B cell (primary cell): ENCODE results near the gene ERI3. TPM values are rescaled to one million over a fixed set of nuclear protein-coding genes. Genes with fewer than 3 reads are reported as not detected.

ENCODE experiments used
- ATAC-seq: fragments of 200-7000 bp; cut with Tn5 transposase; one replicate; pipeline ENCODE4 v1.10.0; 2021; ENCODE audit warnings: low read depth, mild to moderate bottlenecking, moderate number of reproducible peaks, moderate library complexity
- CTCF ChIA-PET: fragments of 350-600 bp; sonication (Branson Sonifier 250); formaldehyde crosslinking; loops from one replicate; lab custom pipeline; 2021; ENCODE audit warnings: antibody characterized with exemption, inconsistent platforms; lab: Charles Lee
- POLR2A ChIA-PET: fragments of 350-600 bp; sonication (Branson Sonifier 250); formaldehyde crosslinking; loops from one replicate; lab custom pipeline; 2021; ENCODE audit warnings: antibody characterized with exemption; lab: Charles Lee
- DNase-seq: peaks from one replicate; pipeline ENCODE4 v3.0.0; 2013
- H2AFZ ChIP-seq: 2 replicates; pipeline ENCODE4 v1.6.1; 2012; ENCODE audit warnings: mild to moderate bottlenecking, low read depth, low read length; ENCODE audit not compliant: insufficient read depth, poor library complexity, severe bottlenecking
- H3K27ac ChIP-seq, 2 donors: 1 replicate in 1 of 2; 2 replicates in 1 of 2; pipeline ENCODE4 v1.5.1; 2012 to 2013; ENCODE audit warnings: low read length in 2 of 2, mild to moderate bottlenecking in 2 of 2, moderate library complexity in 1 of 2
- H3K27me3 ChIP-seq, 4 experiments: fragments of 200-600 bp in 1 of 4; sonication (generic) in 1 of 4; replicated peaks in 1 of 4; 1 replicate in 2 of 4; 2 replicates in 2 of 4; pipeline versions ENCODE4 v1.6.1 to v1.7.0; 2013 to 2016; ENCODE audit warnings: low read length in 3 of 4, mild to moderate bottlenecking in 2 of 4, mixed read lengths in 1 of 4, moderate library complexity in 1 of 4; ENCODE audit not compliant: insufficient read depth in 4 of 4, control insufficient read depth in 3 of 4; ENCODE audit errors: control extremely low read depth in 1 of 4
- H3K36me3 ChIP-seq, 2 experiments: replicated peaks in 1 of 2; 1 replicate in 1 of 2; 2 replicates in 1 of 2; pipeline versions ENCODE4 v1.6.1 to v1.7.1; 2013; ENCODE audit warnings: low read length in 1 of 2; ENCODE audit not compliant: insufficient read depth in 2 of 2, control insufficient read depth in 1 of 2; ENCODE audit errors: control extremely low read depth in 1 of 2, extremely low read depth in 1 of 2
- H3K4me1 ChIP-seq, 2 donors: fragments of 200-600 bp in 1 of 2; sonication (generic) in 1 of 2; 1 replicate in 1 of 2; 2 replicates in 1 of 2; pipeline versions ENCODE4 v1.5.1 to v1.6.1; 2013 to 2017; ENCODE audit warnings: low read length in 2 of 2; ENCODE audit not compliant: control insufficient read depth in 2 of 2, insufficient read depth in 2 of 2
- H3K4me2 ChIP-seq: replicated peaks from 2 replicates; pipeline ENCODE3; 2012; ENCODE audit warnings: mild to moderate bottlenecking, low read depth, low read length; ENCODE audit not compliant: poor library complexity, severe bottlenecking
- H3K4me3 ChIP-seq, 5 experiments: fragments of 200-600 bp in 1 of 5; sonication (generic) in 1 of 5; 1 replicate in 3 of 5; 2 replicates in 2 of 5; pipeline versions ENCODE4 v1.5.1 to v1.7.0; 2011 to 2016; ENCODE audit warnings: low read length in 4 of 5, mild to moderate bottlenecking in 4 of 5, low read depth in 2 of 5, control low read depth in 1 of 5, moderate library complexity in 1 of 5; ENCODE audit not compliant: insufficient read depth in 1 of 5; ENCODE audit errors: control extremely low read depth in 1 of 5, extremely low read depth in 1 of 5
- H3K79me2 ChIP-seq: fragments of 200-600 bp; sonication (generic); one replicate; pipeline ENCODE4 v1.6.0; 2016; ENCODE audit warnings: low read length; ENCODE audit not compliant: control insufficient read depth, insufficient read depth
- H3K9ac ChIP-seq: fragments of 200-600 bp; sonication (generic); 2 replicates; pipeline ENCODE4 v1.6.1; 2017; ENCODE audit warnings: mild to moderate bottlenecking, low read length, moderate library complexity
- H3K9me3 ChIP-seq, 3 donors: one replicate each; pipeline versions ENCODE4 v1.6.1 to v1.7.1; 2013; ENCODE audit warnings: low read length in 2 of 3; ENCODE audit not compliant: control insufficient read depth in 2 of 3, insufficient read depth in 1 of 3; ENCODE audit errors: control extremely low read depth in 1 of 3
- H4K20me1 ChIP-seq: 2 replicates; pipeline ENCODE4 v1.6.0; 2012; ENCODE audit warnings: mild to moderate bottlenecking, low read length; ENCODE audit not compliant: insufficient read depth, control insufficient read depth, poor library complexity, severe bottlenecking
- H3K27ac Mint-ChIP-seq: one replicate; pipeline ENCODE4 v1.8.0; 2021; ENCODE audit warnings: mixed read lengths
- H3K27me3 Mint-ChIP-seq: one replicate; pipeline ENCODE4 v1.8.0; 2021; ENCODE audit warnings: mixed read lengths
- H3K4me1 Mint-ChIP-seq: one replicate; pipeline ENCODE4 v1.8.0; 2021; ENCODE audit warnings: mixed read lengths
- H3K4me3 Mint-ChIP-seq: one replicate; pipeline ENCODE4 v1.8.0; 2021; ENCODE audit warnings: mixed read lengths
- H3K9me3 Mint-ChIP-seq: one replicate; pipeline ENCODE4 v1.8.0; 2022; ENCODE audit warnings: mixed read lengths; ENCODE audit not compliant: insufficient read depth
- CTCF ChIP-seq: fragments of 200-600 bp; IDR thresholded peaks from one replicate; pipeline ENCODE4 v1.8.0; 2022; ENCODE audit warnings: antibody characterized with exemption, mild to moderate bottlenecking
- EZH2 ChIP-seq: IDR thresholded peaks from 2 replicates; pipeline ENCODE4 v1.6.1; 2012; ENCODE audit warnings: borderline replicate concordance, low read depth, mild to moderate bottlenecking, moderate library complexity, low read length; ENCODE audit not compliant: insufficient read depth, poor library complexity, severe bottlenecking
- WGBS: methylation state at CpG from one replicate; pipeline ENCODE4 v1.1.5; 2013; ENCODE audit warnings: missing lambda C conversion rate; ENCODE audit not compliant: insufficient coverage; 5-methylcytosine and 5-hydroxymethylcytosine counted together
- intact Hi-C: fragments of 100-400 bp; cut with micrococcal nuclease; formaldehyde crosslinking; loops from one replicate; pipeline ENCODE4 v1.10.0; 2022
- polyA plus RNA-seq: library from polyadenylated mRNA; depleted of rRNA; stranded (reverse); fragments of >200 nt; gene quantifications from 2 replicates; pipeline ENCODE4 v1.2.3, GENCODE V29; 2012
- total RNA-seq, 2 donors: library from RNA; stranded (reverse); fragments of 120-200 nt in 1 of 2; gene quantifications; 1 replicate in 1 of 2; 2 replicates in 1 of 2; pipeline versions ENCODE4 v1.2.3 to v1.2.4, GENCODE V29; 2013 to 2022

The ERI3 gene
- total and polyA plus RNA-seq, 2 donors (not counting 1 experiment from before 2014, with no cell fraction given) = 37.5 to 53.9 TPM

GRCh38 chr1:44221769-44222168, 133.3 kb downstream of the ERI3 start:
- Mint-ChIP-seq H3K4me1 (peaks cover 23% of the 10 kb centered on the region), H3K27me3 (no peaks in the 10 kb centered on the region), H3K27ac (no peak overlapping the region), H3K9me3 (no peaks in the 10 kb centered on the region), H3K4me3 (no peak overlapping the region)
- ChIA-PET POLR2A (no interaction called here), CTCF (no interaction called here)
- Histone ChIP-seq H4K20me1 (no peaks in the 10 kb centered on the region), H3K9ac (no peak overlapping the region), H3K79me2 (no peaks in the 10 kb centered on the region), H3K27ac (no peak overlapping the region), H3K4me3 (no peak overlapping the region), H3K4me2 (no peak overlapping the region), H3K36me3 (peaks cover 0 to 46% of the 10 kb centered on the region in 2 experiments), H2AFZ (no peak overlapping the region), H3K27me3 (no peaks in the 10 kb centered on the region), H3K4me1 (peaks cover 0 to 3% of the 10 kb centered on the region in 2 donors), H3K9me3 (no peaks in the 10 kb centered on the region)
- DNase-seq (no peak), ATAC-seq (no peak)
- TF ChIP-seq CTCF (no peak), EZH2 (no peak)
- 96% methylated on average over 22 of the region's 23 CpGs for WGBS
- intact Hi-C loops = no loop called here

- Histone ChIP-seq H2AFZ (no peak overlapping the region), H4K20me1 (no peaks in the 10 kb centered on the region), H3K4me2 (no peak overlapping the region), H3K79me2 (no peaks in the 10 kb centered on the region), H3K9ac (no peak overlapping the region), H3K36me3 (peaks cover 0 to 53% of the 10 kb centered on the region in 2 experiments), H3K9me3 (no peaks in the 10 kb centered on the region), H3K27me3 (no peaks in the 10 kb centered on the region), H3K27ac (no peak overlapping the region), H3K4me3 (no peak overlapping the region), H3K4me1 (peaks cover 0 to 3% of the 10 kb centered on the region in 2 donors)
- ATAC-seq = no peak
- POLR2A ChIA-PET = interaction anchor here (0.7 kb wide), 1 partner anchor 292 kb away, joined by 3 read pairs; no protein-coding TSS in a partner anchor
- no peak for DNase-seq
- intact Hi-C loops = no loop called here
- CTCF ChIA-PET = interaction anchor here (1.6 kb wide), 1 partner anchor 374 kb away, joined by 4 read pairs; no protein-coding TSS in a partner anchor
- Mint-ChIP-seq H3K4me1 (peaks cover 23% of the 10 kb centered on the region), H3K27ac (no peak overlapping the region), H3K9me3 (no peaks in the 10 kb centered on the region), H3K4me3 (no peak overlapping the region), H3K27me3 (no peaks in the 10 kb centered on the region)
- TF ChIP-seq EZH2 = no peak
- no peak for TF ChIP-seq CTCF
- 75% methylated on average over 10 of the region's 10 CpGs for WGBS
These were observed 134.3 kb downstream of the ERI3 start for GRCh38 chr1:44220755-44221154.
